Naive thymus-derived CD8-positive, alpha-beta T cell (primary cell): ENCODE measurements around the gene LDLRAD4. TPM values are rescaled to one million over a fixed set of nuclear protein-coding genes. Genes with fewer than 3 reads are reported as not detected.

Experiments
- ATAC-seq, 2 donors: fragments of 150-1000 bp; cut with Tn5 transposase in 1 of 2; sonication (Bioruptor Pico), chemical (Tn5 transposase) in 1 of 2; 1 replicate in 1 of 2; 2 replicates in 1 of 2; pipeline ENCODE4 v1.10.0; 2021; ENCODE audit warnings: mild to moderate bottlenecking in 2 of 2, moderate library complexity in 2 of 2
- POLR2A ChIA-PET: fragments of 350-600 bp; sonication (Branson Sonifier 250); formaldehyde crosslinking; loops from one replicate; lab custom pipeline; 2021; ENCODE audit warnings: antibody characterized with exemption; lab: Charles Lee
- DNase-seq, 10 donors: peaks; one replicate each; pipeline versions ENCODE4 v3.0.0 to v3.0.0-alpha.2; 2020 to 2022
- H3K27ac Mint-ChIP-seq, 10 donors: one replicate each; pipeline ENCODE4 v1.8.0; 2020 to 2022; ENCODE audit warnings: mild to moderate bottlenecking in 10 of 10, mixed read lengths in 10 of 10, moderate library complexity in 4 of 10, inconsistent platforms in 1 of 10
- H3K27me3 Mint-ChIP-seq, 5 donors: one replicate each; pipeline ENCODE4 v1.8.0; 2021 to 2022; ENCODE audit warnings: mixed read lengths in 5 of 5
- H3K36me3 Mint-ChIP-seq, 3 donors: one replicate each; pipeline ENCODE4 v1.8.0; 2020 to 2022; ENCODE audit warnings: mixed read lengths in 3 of 3, mild to moderate bottlenecking in 2 of 3, inconsistent platforms in 1 of 3
- H3K4me1 Mint-ChIP-seq, 4 donors: one replicate each; pipeline ENCODE4 v1.8.0; 2021 to 2022; ENCODE audit warnings: mixed read lengths in 4 of 4
- H3K4me3 Mint-ChIP-seq, 10 donors: one replicate each; pipeline ENCODE4 v1.8.0; 2020 to 2022; ENCODE audit warnings: mild to moderate bottlenecking in 10 of 10, mixed read lengths in 10 of 10, moderate library complexity in 6 of 10, inconsistent platforms in 1 of 10
- H3K9me3 Mint-ChIP-seq, 9 donors: one replicate each; pipeline ENCODE4 v1.8.0; 2020 to 2022; ENCODE audit warnings: mixed read lengths in 9 of 9, mild to moderate bottlenecking in 3 of 9, inconsistent platforms in 1 of 9, moderate library complexity in 1 of 9
- polyA plus RNA-seq, 3 donors: library from polyadenylated mRNA; unstranded; fragments of 300-500 nt; fragmentation: Illumina TruSeq; gene quantifications; one replicate each; pipeline ENCODE4 v1.2.3, GENCODE V29; 2021
- total RNA-seq, 8 experiments: library from RNA in 2 of 8; stranded (reverse) in 2 of 8; gene quantifications; one replicate each; pipeline ENCODE4 v1.2.3 and lab custom pipeline; 2021 to 2026

The LDLRAD4 gene
- total and polyA plus RNA-seq, 5 experiments from 2014 or later, result 11.4 to 56.8 (median 17.6) TPM

DNA sequence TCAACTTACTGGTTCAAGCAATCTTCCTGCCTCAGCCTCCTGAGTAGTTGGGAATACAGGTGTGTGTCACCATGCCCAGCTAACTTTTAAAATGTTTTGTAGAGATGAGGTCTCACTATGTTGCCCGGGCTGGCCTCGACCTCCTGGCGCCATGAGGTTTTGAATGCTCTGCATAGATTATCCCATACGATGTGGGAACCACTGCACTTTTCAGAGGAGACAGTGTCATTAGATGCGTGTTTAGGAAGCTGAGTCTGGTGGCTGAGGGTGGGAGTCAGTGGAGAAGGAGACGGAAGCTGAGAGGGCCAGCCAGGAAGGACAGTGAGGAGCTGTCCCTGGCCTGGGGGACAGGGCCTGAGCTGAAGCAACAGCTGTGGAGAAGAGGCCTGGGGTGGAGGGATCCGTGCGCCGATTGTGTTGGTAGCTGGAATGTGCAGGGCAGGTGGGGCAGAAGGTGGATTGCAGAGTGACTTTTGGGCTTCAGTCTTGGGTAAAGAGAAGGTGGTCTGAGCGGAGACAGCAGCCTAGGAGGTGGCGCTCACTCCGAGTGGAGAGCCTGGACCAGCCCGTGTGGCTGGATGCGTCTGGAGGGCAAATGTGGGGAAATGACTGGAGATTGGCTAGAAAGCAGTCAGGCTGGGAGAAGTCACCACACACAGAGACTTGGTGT lies 68.0 kb downstream of the LDLRAD4 start:
- Mint-ChIP-seq H3K4me3 (no peak overlapping the region), H3K27ac (peak overlapping the region in 6 of 10 donors; percentile 1 to 65 (median 49)), H3K9me3 (peaks cover 0 to 4% (median 0%) of the 10 kb centered on the region in 9 donors), H3K4me1 (peaks cover 17 to 50% (median 30%) of the 10 kb centered on the region in 4 donors), H3K36me3 (peaks cover 0 to 2% (median 0%) of the 10 kb centered on the region in 3 donors), H3K27me3 (no peaks in the 10 kb centered on the region)
- no peak for DNase-seq
- ATAC-seq, result no peak
- POLR2A ChIA-PET, result no interaction called here

GRCh38 chr18:13287372-13287771 lies 68.8 kb downstream of the LDLRAD4 start:
- Mint-ChIP-seq H3K9me3 (no peaks in the 10 kb centered on the region), H3K27me3 (no peaks in the 10 kb centered on the region), H3K4me1 (peaks cover 13 to 48% (median 25%) of the 10 kb centered on the region in 4 donors), H3K27ac (peak overlapping the region in 1 of 10 donors; percentile 38), H3K4me3 (no peak overlapping the region), H3K36me3 (peaks cover 0 to 1% (median 0%) of the 10 kb centered on the region in 3 donors)
- POLR2A ChIA-PET, result no interaction called here
- ATAC-seq (no peak), DNase-seq (no peak)

- no peaks in the 10 kb centered on the region for H3K9me3 Mint-ChIP-seq
- no peak overlapping the region for H3K4me3 Mint-ChIP-seq
- H3K27me3 Mint-ChIP-seq, result no peaks in the 10 kb centered on the region
- H3K27ac Mint-ChIP-seq, result peak overlapping the region in 1 of 10 donors; percentile 32
- peaks cover 0 to 2% (median 0%) of the 10 kb centered on the region in 3 donors for H3K36me3 Mint-ChIP-seq
- POLR2A ChIA-PET, result no interaction called here
- ATAC-seq (no peak), DNase-seq (no peak)
- H3K4me1 Mint-ChIP-seq, result peaks cover 8 to 45% (median 16%) of the 10 kb centered on the region in 4 donors
Observed at GRCh38 chr18:13288509-13289133, 70.1 kb downstream of the LDLRAD4 start.

GRCh38 chr18:13289481-13290205 lies 71.1 kb downstream of the LDLRAD4 start:
- H3K4me3 Mint-ChIP-seq, result no peak overlapping the region
- H3K9me3 Mint-ChIP-seq, result no peaks in the 10 kb centered on the region
- DNase-seq, result no peak
- no peak for ATAC-seq
- H3K27me3 Mint-ChIP-seq, result no peaks in the 10 kb centered on the region
- peaks cover 13 to 45% (median 18%) of the 10 kb centered on the region in 4 donors for H3K4me1 Mint-ChIP-seq
- POLR2A ChIA-PET, result no interaction called here
- H3K27ac Mint-ChIP-seq, result peak overlapping the region in 3 of 10 donors; percentile 22 to 43 (median 28)
- peaks cover 0 to 2% (median 0%) of the 10 kb centered on the region in 3 donors for H3K36me3 Mint-ChIP-seq

- DNase-seq (no peak), ATAC-seq (no peak)
- Mint-ChIP-seq H3K27me3 (no peaks in the 10 kb centered on the region), H3K36me3 (peaks cover 0 to 2% (median 0%) of the 10 kb centered on the region in 3 donors), H3K4me1 (peaks cover 6 to 49% (median 21%) of the 10 kb centered on the region in 4 donors), H3K4me3 (peak overlapping the region in 1 of 10 donors; percentile 20), H3K9me3 (no peaks in the 10 kb centered on the region), H3K27ac (peak overlapping the region in 4 of 10 donors; percentile 31 to 59 (median 48))
- POLR2A ChIA-PET, result interaction anchor here (1.1 kb wide), 1 partner anchor 72 kb away, joined by 6 read pairs; the partner anchor contains the start of gene LDLRAD4
Observed at GRCh38 chr18:13290856-13291271, 72.3 kb downstream of the LDLRAD4 start.

GRCh38 chr18:13291299-13291698 lies 72.7 kb downstream of the LDLRAD4 start:
- peaks cover 6 to 51% (median 21%) of the 10 kb centered on the region in 4 donors for H3K4me1 Mint-ChIP-seq

GRCh38 chr18:13291745-13292447 lies 73.3 kb downstream of the LDLRAD4 start:
- Mint-ChIP-seq H3K36me3 (peaks cover 0 to 2% (median 0%) of the 10 kb centered on the region in 3 donors), H3K9me3 (no peaks in the 10 kb centered on the region), H3K27ac (peak overlapping the region in 5 of 10 donors; percentile 14 to 87 (median 47)), H3K4me3 (peak overlapping the region in 1 of 10 donors; percentile 32), H3K27me3 (no peaks in the 10 kb centered on the region), H3K4me1 (peaks cover 9 to 51% (median 26%) of the 10 kb centered on the region in 4 donors)
- DNase-seq (no peak), ATAC-seq (no peak)
- POLR2A ChIA-PET, result interaction anchor here (1.1 kb wide), 1 partner anchor 73 kb away, joined by 6 read pairs; the partner anchor contains the start of gene LDLRAD4

More at GRCh38 chr18:13291299-13291698, 72.7 kb downstream of the LDLRAD4 start:
- Mint-ChIP-seq H3K36me3 (peaks cover 0 to 2% (median 0%) of the 10 kb centered on the region in 3 donors), H3K27ac (peak overlapping the region in 4 of 10 donors; percentile 14 to 62 (median 35)), H3K27me3 (no peaks in the 10 kb centered on the region), H3K9me3 (no peaks in the 10 kb centered on the region), H3K4me3 (peak overlapping the region in 1 of 10 donors; percentile 20)
- POLR2A ChIA-PET, result interaction anchor here (1.1 kb wide), 1 partner anchor 73 kb away, joined by 6 read pairs; the partner anchor contains the start of gene LDLRAD4
- DNase-seq (no peak), ATAC-seq (no peak)

DNA sequence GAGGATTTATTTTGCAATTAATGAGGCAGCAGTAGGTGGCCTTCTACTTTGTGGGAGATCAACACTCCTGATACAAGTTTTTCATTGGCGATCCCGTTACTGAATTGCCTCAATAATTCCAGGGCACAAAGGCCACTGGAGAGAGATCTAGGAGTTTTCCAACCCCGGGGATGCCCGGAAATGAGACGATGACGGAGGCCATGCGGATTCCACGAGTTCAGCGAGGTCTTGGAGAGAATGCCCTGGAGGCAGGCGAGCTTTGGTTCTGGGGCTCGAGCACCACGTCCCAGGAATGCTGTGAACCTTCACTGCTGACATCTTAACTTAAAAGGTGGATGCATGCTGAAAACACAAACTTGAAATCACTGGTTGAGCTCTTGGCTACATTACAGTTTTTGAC lies 74.2 kb downstream of the LDLRAD4 start:
- Mint-ChIP-seq H3K27me3 (no peaks in the 10 kb centered on the region), H3K9me3 (no peaks in the 10 kb centered on the region), H3K4me1 (peaks cover 14 to 57% (median 30%) of the 10 kb centered on the region in 4 donors), H3K36me3 (peaks cover 0 to 2% (median 0%) of the 10 kb centered on the region in 3 donors), H3K27ac (peak overlapping the region in 1 of 10 donors; percentile 33), H3K4me3 (no peak overlapping the region)
- DNase-seq (no peak), ATAC-seq (no peak)
- POLR2A ChIA-PET, result no interaction called here

- ATAC-seq (peak; percentile 46 to 79), DNase-seq (peak in 2 of 10 donors; percentile 30 to 41)
Observed at GRCh38 chr18:13294309-13294708, 75.7 kb downstream of the LDLRAD4 start.

DNA sequence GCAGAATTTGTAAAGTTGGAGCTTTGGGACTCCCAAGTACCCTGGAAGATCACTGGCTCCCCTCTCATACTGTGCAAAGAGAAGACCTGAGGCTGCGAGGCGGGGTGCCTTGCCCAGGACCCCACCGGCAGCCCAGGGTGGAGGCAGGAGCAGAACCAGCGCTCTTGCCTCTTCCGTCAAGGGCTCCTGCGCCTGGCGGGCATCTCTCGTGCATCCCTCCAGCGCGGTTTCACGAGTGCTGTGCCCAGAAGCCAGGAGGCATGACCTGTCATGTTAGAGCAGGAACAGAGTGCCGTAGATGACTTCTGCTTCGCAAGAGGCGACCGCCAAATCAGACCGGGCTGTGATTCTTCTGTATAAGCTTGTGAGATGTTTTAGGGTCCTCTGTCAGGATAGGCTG lies 77.3 kb downstream of the LDLRAD4 start:
- Mint-ChIP-seq H3K4me3 (peak overlapping the region in 4 of 10 donors; percentile 8 to 75 (median 38)), H3K9me3 (no peaks in the 10 kb centered on the region), H3K4me1 (peaks cover 16 to 64% (median 27%) of the 10 kb centered on the region in 4 donors), H3K27ac (peak overlapping the region in 5 of 10 donors; percentile 3 to 81 (median 65)), H3K36me3 (peaks cover 0 to 2% (median 0%) of the 10 kb centered on the region in 3 donors), H3K27me3 (no peaks in the 10 kb centered on the region)
- POLR2A ChIA-PET, result no interaction called here
- DNase-seq, result no peak
- ATAC-seq, result no peak

More at GRCh38 chr18:13294309-13294708, 75.7 kb downstream of the LDLRAD4 start:
- Mint-ChIP-seq H3K27ac (peak overlapping the region; percentile 41 to 90 (median 84)), H3K4me3 (peak overlapping the region in 9 of 10 donors; percentile 22 to 70 (median 44)), H3K4me1 (peaks cover 14 to 68% (median 30%) of the 10 kb centered on the region in 4 donors), H3K27me3 (no peaks in the 10 kb centered on the region), H3K9me3 (no peaks in the 10 kb centered on the region), H3K36me3 (peaks cover 0 to 2% (median 0%) of the 10 kb centered on the region in 3 donors)
- POLR2A ChIA-PET, result interaction anchor here (0.7 to 1.1 kb wide), 2 partner anchors 9 to 15 kb away, joined by 3 to 4 read pairs; no protein-coding TSS in a partner anchor

GRCh38 chr18:13296867-13297574 lies 78.5 kb downstream of the LDLRAD4 start:
- ATAC-seq (peak; percentile 67 to 75), DNase-seq (peak in 2 of 10 donors; percentile 38 to 44)
- POLR2A ChIA-PET, result interaction anchor here (0.8 kb wide), 1 partner anchor 76 kb away, joined by 3 read pairs; no protein-coding TSS in a partner anchor

More at GRCh38 chr18:13296867-13297574, 78.5 kb downstream of the LDLRAD4 start:
- peaks cover 0 to 2% (median 0%) of the 10 kb centered on the region in 3 donors for H3K36me3 Mint-ChIP-seq
- peak overlapping the region; percentile 79 to 96 (median 88) for H3K27ac Mint-ChIP-seq
- H3K27me3 Mint-ChIP-seq, result no peaks in the 10 kb centered on the region
- H3K4me1 Mint-ChIP-seq, result peaks cover 19 to 69% (median 31%) of the 10 kb centered on the region in 4 donors
- H3K9me3 Mint-ChIP-seq, result no peaks in the 10 kb centered on the region
- peak overlapping the region in 9 of 10 donors; percentile 12 to 73 (median 45) for H3K4me3 Mint-ChIP-seq
